Measurements from ENCODE around the gene ANLN. TPM values are rescaled to one million over a fixed set of nuclear protein-coding genes. Genes with fewer than 3 reads are reported as not detected.

Gene ANLN
- polyA plus RNA-seq, 1 donor from 2014 or later = 5.8 TPM

- Histone ChIP-seq H3K27ac (ENCODE audit: low read length) (no peak overlapping the region), H3K36me3 (ENCODE audit: insufficient read depth, low read length) (no peaks in the 10 kb centered on the region)
Observed at GRCh38 chr7:36358589-36358988, 31.1 kb upstream of the ANLN start.

GRCh38 chr7:36360244-36360643 is 29.4 kb upstream of the ANLN start:
- no peak overlapping the region for H3K27ac ChIP-seq (ENCODE audit: low read length)
- TF ChIP-seq SMC3 (conservative IDR thresholded peaks at IDR 0.05; ENCODE audit: poor library complexity) (no peak), POLR2AphosphoS5 (IDR thresholded peaks at IDR 0.05) (no peak), MXI1 (conservative IDR thresholded peaks at IDR 0.05; ENCODE audit: poor library complexity, severe bottlenecking) (peak; percentile 14), EP300 (conservative IDR thresholded peaks at IDR 0.05; ENCODE audit: poor library complexity, severe bottlenecking) (peak; percentile 43)
- H3K27me3 ChIP-seq (ENCODE audit: insufficient read depth, low read depth, low read length) = no peaks in the 10 kb centered on the region
- no peaks in the 10 kb centered on the region for H4K20me1 ChIP-seq (ENCODE audit: insufficient read depth)
- H3K4me3 ChIP-seq (ENCODE audit: low read length) = peak overlapping the region; percentile 31
- H3K9me3 ChIP-seq (ENCODE audit: low read length) = no peaks in the 10 kb centered on the region
- no peaks in the 10 kb centered on the region for H3F3A ChIP-seq (ENCODE audit: insufficient read depth, low read length, poor library complexity, severe bottlenecking)
- peaks cover 6% of the 10 kb centered on the region for H3K79me2 ChIP-seq (replicated peaks; ENCODE audit: insufficient read depth, low read length)
- H3K36me3 ChIP-seq (ENCODE audit: insufficient read depth, low read length) = no peaks in the 10 kb centered on the region
- H3K4me2 ChIP-seq (ENCODE audit: low read length) = peak overlapping the region; percentile 26
- no peak overlapping the region for H3K9ac ChIP-seq (ENCODE audit: low read length)
- H3K9me2 ChIP-seq (ENCODE audit: insufficient read depth, low read length) = no peaks in the 10 kb centered on the region
- H2AFZ ChIP-seq (ENCODE audit: low read depth, low read length) = no peak overlapping the region

More at GRCh38 chr7:36358589-36358988, 31.1 kb upstream of the ANLN start:
- TF ChIP-seq SMC3 (conservative IDR thresholded peaks at IDR 0.05; ENCODE audit: poor library complexity) = no peak
- no peak for TF ChIP-seq REST (IDR thresholded peaks at IDR 0.05; ENCODE audit: borderline replicate concordance)
- TF ChIP-seq RAD21 (conservative IDR thresholded peaks at IDR 0.05) = no peak
- no peak for TF ChIP-seq POLR2AphosphoS5 (IDR thresholded peaks at IDR 0.05)
- no peak for TF ChIP-seq EZH2 (IDR thresholded peaks at IDR 0.05; ENCODE audit: borderline replicate concordance, insufficient read depth, low read length, poor library complexity, severe bottlenecking)
- TF ChIP-seq EP300 (conservative IDR thresholded peaks at IDR 0.05; ENCODE audit: poor library complexity, severe bottlenecking) = no peak
- no peak for TF ChIP-seq MXI1 (conservative IDR thresholded peaks at IDR 0.05; ENCODE audit: poor library complexity, severe bottlenecking)
- TF ChIP-seq TAF1 (IDR thresholded peaks at IDR 0.05; ENCODE audit: low read depth) = no peak
- TF ChIP-seq CTCF (IDR thresholded peaks at IDR 0.05; ENCODE audit: poor library complexity, severe bottlenecking) = no peak
- H3K9ac ChIP-seq (ENCODE audit: low read length) = no peak overlapping the region
- H3K4me3 ChIP-seq (ENCODE audit: low read length) = no peak overlapping the region
- no peaks in the 10 kb centered on the region for H3K27me3 ChIP-seq (ENCODE audit: insufficient read depth, low read depth, low read length)
- H2AFZ ChIP-seq (ENCODE audit: low read depth, low read length) = no peak overlapping the region
- no peaks in the 10 kb centered on the region for H3K9me3 ChIP-seq (ENCODE audit: low read length)
- no peaks in the 10 kb centered on the region for H3K79me2 ChIP-seq (replicated peaks; ENCODE audit: insufficient read depth, low read length)
- no peaks in the 10 kb centered on the region for H3F3A ChIP-seq (ENCODE audit: insufficient read depth, low read length, poor library complexity, severe bottlenecking)
- no peak overlapping the region for H3K4me2 ChIP-seq (ENCODE audit: low read length)
- no peaks in the 10 kb centered on the region for H3K9me2 ChIP-seq (ENCODE audit: insufficient read depth, low read length)
- no peaks in the 10 kb centered on the region for H4K20me1 ChIP-seq (ENCODE audit: insufficient read depth)

All from neural cell (in vitro differentiated cells).